ENCODE results near the gene PTPRCAP.

- TF ChIP-seq POLR2A (IDR thresholded peaks at IDR 0.05) (no peak), CTCF (IDR thresholded peaks at IDR 0.05) (no peak)
Observed at GRCh38 chr11:67441731-67442351, 4.4 kb upstream of the PTPRCAP start.
